GM18502 (cell line): ENCODE measurements around the gene CDC42SE1.

Source experiments
- ATAC-seq: cut with Tn5 transposase; IDR thresholded peaks from one replicate; pipeline ENCODE4 v1.9.1; 2021; ENCODE audit warnings: mild to moderate bottlenecking; ENCODE audit not compliant: unreplicated experiment, poor library complexity

CDC42SE1 gene

GRCh38 chr1:151054971-151055547, 4.4 kb downstream of the CDC42SE1 start:
- no peak for ATAC-seq

GRCh38 chr1:151051356-151052009, 7.9 kb downstream of the CDC42SE1 start:
- no peak for ATAC-seq

GRCh38 chr1:151050051-151050688, 9.3 kb downstream of the CDC42SE1 start:
- ATAC-seq, result no peak

DNA sequence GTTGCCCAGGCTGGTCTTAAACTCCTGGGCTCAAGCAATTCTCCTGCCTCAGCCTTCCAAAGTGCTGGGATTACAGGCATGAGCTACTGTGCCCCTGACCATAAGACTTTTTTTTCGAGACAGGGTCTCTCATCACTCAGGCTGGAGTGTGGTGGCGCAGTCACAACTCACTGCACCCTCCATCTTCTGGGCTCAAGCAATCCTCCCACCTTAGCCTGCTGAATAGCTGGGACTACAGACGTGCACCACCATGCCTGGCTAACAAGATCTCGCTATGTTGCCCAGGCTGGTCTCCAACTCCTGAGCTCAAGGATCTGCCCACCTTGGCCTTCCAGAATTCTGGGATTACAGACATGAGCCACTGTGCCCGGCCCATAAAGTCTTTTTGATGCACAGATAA, 10.0 kb downstream of the CDC42SE1 start:
- ATAC-seq, result no peak

- ATAC-seq, result no peak
These were observed 10.8 kb downstream of the CDC42SE1 start for GRCh38 chr1:151048645-151049032.

- peak; percentile 63 for ATAC-seq
These were observed 11.3 kb downstream of the CDC42SE1 start for GRCh38 chr1:151047925-151048644.

- peak; percentile 57 for ATAC-seq
These were observed 11.9 kb downstream of the CDC42SE1 start, which contains the start of gene C1orf56 for GRCh38 chr1:151047591-151047924. TSS of gene C1orf56 (plus strand) at chr1:151047751. CDS start at chr1:151047848, 97 bp downstream.

DNA sequence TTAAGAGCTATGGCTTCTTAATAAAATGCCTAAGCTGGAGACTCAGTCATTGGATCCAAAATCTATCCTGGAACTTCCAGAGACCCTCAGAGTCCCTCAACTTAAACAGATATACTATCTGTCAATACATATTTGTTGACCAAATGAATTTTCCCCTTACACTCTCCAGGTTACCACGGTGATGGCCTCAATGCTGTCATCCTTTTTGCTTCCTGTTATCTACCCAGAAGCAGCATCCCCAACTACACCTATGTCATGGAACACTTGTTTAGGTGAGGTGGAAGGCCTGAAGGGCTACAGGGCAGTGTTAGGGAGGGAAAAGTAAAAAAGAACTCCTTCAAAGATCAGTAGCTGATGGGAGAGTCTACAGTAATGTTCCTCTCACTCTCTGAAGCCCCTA, 16.3 kb downstream of the CDC42SE1 start:
- no peak for ATAC-seq

DNA sequence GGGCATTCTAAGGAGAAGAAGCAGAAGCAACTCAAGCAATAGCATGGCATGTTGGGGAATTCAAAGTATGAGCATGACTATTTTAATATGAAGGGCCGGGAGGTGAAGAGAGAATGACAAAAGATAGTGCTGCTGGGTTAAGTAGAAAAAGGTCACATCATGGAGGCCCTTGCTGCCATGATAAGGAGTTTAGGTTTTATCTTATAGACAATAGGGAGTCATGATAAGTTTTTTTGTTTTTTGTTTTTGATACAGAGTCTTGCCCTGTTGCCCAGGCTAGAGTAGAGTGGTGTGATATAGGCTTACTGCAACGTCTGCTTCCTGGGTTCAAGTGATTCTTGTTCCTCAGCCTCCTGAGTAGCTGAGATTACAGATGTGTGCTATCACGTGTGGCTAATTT, 19.9 kb downstream of the CDC42SE1 start:
- no peak for ATAC-seq

GRCh38 chr1:151037032-151037431, 22.4 kb downstream of the CDC42SE1 start:
- ATAC-seq, result no peak

DNA sequence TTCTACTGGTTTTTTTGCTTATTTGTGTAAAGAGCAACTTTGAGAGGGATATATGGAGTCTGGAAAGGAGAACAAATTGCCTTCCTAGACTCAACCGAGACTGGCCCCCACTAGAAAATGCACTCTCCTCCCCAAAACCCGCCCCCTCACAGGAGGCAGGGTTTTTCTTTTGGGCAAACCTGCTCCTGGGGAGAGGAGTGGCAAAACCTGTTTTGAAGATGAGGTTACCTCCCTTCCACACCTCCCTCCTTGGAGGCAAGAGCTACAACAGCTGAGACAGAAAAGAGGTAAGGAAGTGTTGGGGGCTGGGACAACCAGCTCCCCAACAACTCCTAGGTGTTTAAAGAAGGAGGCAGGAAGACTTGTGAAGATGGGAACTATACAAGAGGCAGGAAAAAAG, 23.1 kb downstream of the CDC42SE1 start, which contains the start of gene BNIPL:
BNIPL (plus strand) TSS at position 231 of the 400 bp plus-strand sequence; CDS start at position 371, 140 bp downstream.
- no peak for ATAC-seq

DNA sequence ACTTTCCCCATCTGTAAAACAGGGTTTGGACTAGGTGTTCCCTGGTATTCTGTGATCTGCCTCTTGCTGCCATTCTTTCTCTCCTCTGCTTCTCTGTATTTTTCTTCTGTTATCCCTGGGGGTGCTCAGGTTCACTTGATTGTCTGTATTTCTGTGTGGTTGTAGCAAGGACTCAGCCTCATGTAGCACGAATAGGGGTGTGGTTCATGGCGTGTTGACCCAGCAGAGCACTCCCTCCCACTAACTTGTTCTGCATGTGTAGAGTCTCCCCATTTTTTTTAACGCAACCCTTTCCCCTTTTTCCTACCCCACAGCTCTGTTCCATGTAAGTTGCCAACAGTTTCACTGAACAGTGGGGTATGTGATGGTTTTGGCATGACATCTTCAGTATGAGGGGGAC, 24.3 kb downstream of the CDC42SE1 start:
- no peak for ATAC-seq

- no peak for ATAC-seq
These were observed 27.3 kb downstream of the CDC42SE1 start for GRCh38 chr1:151032164-151032563.

- ATAC-seq, result no peak
These were observed 33.0 kb downstream of the CDC42SE1 start for GRCh38 chr1:151026460-151026859.

DNA sequence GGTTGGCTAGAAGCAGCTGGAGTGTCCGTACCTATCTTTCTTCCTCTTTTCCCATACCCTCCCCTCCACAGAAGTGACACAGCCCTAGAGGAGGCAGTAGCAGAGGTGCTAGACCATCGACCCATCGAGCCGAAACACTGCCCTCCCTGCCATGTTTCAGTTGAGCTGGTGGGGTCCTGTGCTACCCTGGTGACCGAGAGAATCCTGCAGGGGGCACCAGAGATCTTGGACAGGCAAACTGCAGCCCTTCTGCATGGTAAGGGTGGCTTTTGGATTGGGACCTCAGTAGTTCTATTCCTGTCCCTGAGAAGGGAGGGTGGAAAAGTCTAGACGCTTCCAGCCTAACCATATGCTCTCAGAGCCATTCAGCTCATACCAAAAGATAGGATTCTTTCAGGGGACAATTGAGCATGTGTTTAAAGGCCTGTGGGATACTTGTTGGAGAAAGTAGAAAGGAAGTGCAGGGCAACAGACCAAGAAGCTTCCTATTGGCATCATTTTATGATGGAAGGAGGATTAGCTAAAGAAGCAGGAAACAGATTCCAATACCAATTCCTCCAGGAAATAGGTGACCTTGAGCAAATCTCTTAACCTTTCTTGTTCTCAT, 34.8 kb downstream of the CDC42SE1 start:
- no peak for ATAC-seq

DNA sequence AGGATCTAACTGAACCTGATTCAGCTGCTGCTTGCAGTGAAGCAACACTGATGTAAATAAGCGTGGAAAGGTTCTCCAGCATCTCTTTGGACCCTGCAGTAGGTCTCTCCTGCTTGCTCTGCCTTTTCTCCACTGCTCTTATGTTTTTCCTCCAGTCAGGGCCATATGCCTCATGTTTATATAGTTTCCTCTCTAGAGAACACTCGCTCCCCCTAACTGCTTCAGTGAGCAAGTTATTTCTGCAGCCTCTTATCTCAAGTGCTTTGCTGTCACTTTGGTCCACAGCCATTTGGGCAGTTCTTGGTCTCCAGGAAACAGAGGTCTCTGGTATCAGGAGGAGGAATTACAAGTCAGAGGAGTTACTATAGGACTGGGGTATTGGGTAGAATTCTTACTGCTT, 45.9 kb downstream of the CDC42SE1 start:
- no peak for ATAC-seq

- ATAC-seq, result no peak
These were observed 46.5 kb downstream of the CDC42SE1 start for GRCh38 chr1:151012684-151013471.

- no peak for ATAC-seq
These were observed 48.1 kb downstream of the CDC42SE1 start for GRCh38 chr1:151011154-151011850.

GRCh38 chr1:151010346-151010726, 49.1 kb downstream of the CDC42SE1 start:
- no peak for ATAC-seq
